Common myeloid progenitor, CD34-positive (primary cell): ENCODE results near the gene C1orf74.

ENCODE experiments used
- CTCF ChIA-PET: fragments of 350-600 bp; sonication (Branson Sonifier 250); formaldehyde crosslinking; loops from one replicate; lab custom pipeline; 2021; ENCODE audit warnings: antibody characterized with exemption; lab: Charles Lee
- POLR2A ChIA-PET: fragments of 350-600 bp; sonication (Branson Sonifier 250); formaldehyde crosslinking; loops from one replicate; lab custom pipeline; 2021; ENCODE audit warnings: antibody characterized with exemption; lab: Charles Lee
- DNase-seq, 3 donors: peaks; one replicate each; pipeline versions ENCODE4 v3.0.0 to v3.0.0-alpha.2; 2013
- H3K27ac ChIP-seq, 2 experiments: 1 replicate in 1 of 2; 2 replicates in 1 of 2; pipeline ENCODE4 v1.7.0; 2013; ENCODE audit warnings: inconsistent platforms in 2 of 2, low read length in 2 of 2, mild to moderate bottlenecking in 2 of 2, low read depth in 1 of 2, moderate library complexity in 1 of 2; ENCODE audit not compliant: severe bottlenecking in 2 of 2, insufficient read depth in 1 of 2, poor library complexity in 1 of 2
- H3K27me3 ChIP-seq, 5 experiments: replicated peaks in 2 of 5; 1 replicate in 3 of 5; 2 replicates in 2 of 5; pipeline versions ENCODE4 v1.6.1 to v1.7.0; 2013; ENCODE audit warnings: low read length in 4 of 5, mild to moderate bottlenecking in 2 of 5, moderate library complexity in 2 of 5, inconsistent platforms in 1 of 5; ENCODE audit not compliant: insufficient read depth in 5 of 5, control insufficient read depth in 4 of 5
- H3K36me3 ChIP-seq, 4 experiments: 1 replicate in 2 of 4; 2 replicates in 2 of 4; pipeline versions ENCODE4 v1.6.1 to v1.7.0; 2013; ENCODE audit warnings: low read length in 3 of 4, control low read depth in 1 of 4, mild to moderate bottlenecking in 1 of 4; ENCODE audit not compliant: control insufficient read depth in 4 of 4, insufficient read depth in 4 of 4
- H3K4me1 ChIP-seq, 4 experiments: 1 replicate in 3 of 4; 2 replicates in 1 of 4; pipeline versions ENCODE4 v1.6.1 to v1.7.1; 2013; ENCODE audit warnings: low read length in 3 of 4, mild to moderate bottlenecking in 3 of 4, control low read depth in 1 of 4, inconsistent platforms in 1 of 4, moderate library complexity in 1 of 4; ENCODE audit not compliant: control insufficient read depth in 4 of 4, insufficient read depth in 4 of 4; ENCODE audit errors: control extremely low read depth in 1 of 4
- H3K4me3 ChIP-seq, 7 experiments: 1 replicate in 4 of 7; 2 replicates in 3 of 7; pipeline versions ENCODE4 v1.5.1 to v1.7.0; 2013; ENCODE audit warnings: mild to moderate bottlenecking in 7 of 7, low read length in 6 of 7, moderate library complexity in 6 of 7, inconsistent platforms in 2 of 7, low read depth in 2 of 7, control low read depth in 1 of 7; ENCODE audit not compliant: insufficient read depth in 4 of 7, control insufficient read depth in 1 of 7; ENCODE audit errors: extremely low read depth in 1 of 7
- H3K9me3 ChIP-seq, 5 experiments: 1 replicate in 4 of 5; 2 replicates in 1 of 5; pipeline versions ENCODE4 v1.6.1 to v1.7.1; 2013; ENCODE audit warnings: low read length in 4 of 5, mild to moderate bottlenecking in 2 of 5, inconsistent platforms in 1 of 5, low read depth in 1 of 5, moderate library complexity in 1 of 5; ENCODE audit not compliant: control insufficient read depth in 4 of 5, insufficient read depth in 2 of 5; ENCODE audit errors: control extremely low read depth in 1 of 5
- WGBS: methylation state at CpG from one replicate; pipeline ENCODE4 v1.1.5; 2013; ENCODE audit not compliant: insufficient coverage; 5-methylcytosine and 5-hydroxymethylcytosine counted together

C1orf74 gene

DNA sequence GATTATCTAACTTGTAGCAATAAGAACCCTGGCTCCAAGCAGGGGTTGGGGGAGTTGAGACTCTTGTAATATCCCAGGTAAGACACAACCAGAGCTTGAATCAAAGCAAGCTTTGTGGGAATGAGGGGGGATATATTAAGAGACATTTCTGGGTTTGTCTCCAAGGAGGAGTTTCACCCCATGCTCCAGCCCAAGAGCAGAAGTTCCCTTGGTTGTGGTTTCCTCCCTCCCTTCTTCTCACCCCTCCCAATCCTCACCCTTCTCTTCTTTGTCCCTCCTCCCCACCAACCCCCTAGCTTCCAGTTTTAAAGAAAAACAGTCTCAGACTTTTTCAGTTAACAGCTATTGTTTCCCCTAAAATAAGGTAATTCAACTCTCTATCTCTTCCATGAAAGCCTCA, 16.7 kb downstream of the C1orf74 start:
- peak; percentile 31 to 61 (median 58) for DNase-seq

GRCh38 chr1:209767096-209767495, 17.3 kb downstream of the C1orf74 start:
- Histone ChIP-seq H3K27me3 (no peaks in the 10 kb centered on the region), H3K27ac (no peak overlapping the region), H3K9me3 (no peaks in the 10 kb centered on the region), H3K36me3 (peaks cover 12 to 42% (median 27%) of the 10 kb centered on the region in 4 experiments), H3K4me1 (peaks cover 26 to 62% (median 53%) of the 10 kb centered on the region in 4 experiments), H3K4me3 (peak overlapping the region in 1 of 7 experiments; percentile 59)
- CTCF ChIA-PET: interaction anchor here (1.6 to 5.2 kb wide), 4 partner anchors 10 to 202 kb away, joined by 3 to 54 read pairs (median 16); partner anchors contain the start of gene TRAF3IP3
- POLR2A ChIA-PET: no interaction called here
- no peak for DNase-seq

More for the DNA sequence above, 16.7 kb downstream of the C1orf74 start:
- H3K36me3 ChIP-seq: peaks cover 8 to 38% (median 21%) of the 10 kb centered on the region in 4 experiments
- ChIA-PET POLR2A (interaction anchor here (0.8 kb wide), 1 partner anchor 13 kb away, joined by 3 read pairs; no protein-coding TSS in a partner anchor), CTCF (interaction anchor here (1.1 to 5.2 kb wide), 6 partner anchors 10 to 203 kb away, joined by 3 to 54 read pairs (median 4); partner anchors contain the start of gene TRAF3IP3)
- peak overlapping the region in 1 of 2 experiments; percentile 87 for H3K27ac ChIP-seq
- peak overlapping the region in 5 of 7 experiments; percentile 1 to 68 (median 44) for H3K4me3 ChIP-seq
- no peaks in the 10 kb centered on the region for H3K27me3 ChIP-seq
- peaks cover 26 to 67% (median 53%) of the 10 kb centered on the region in 4 experiments for H3K4me1 ChIP-seq
- H3K9me3 ChIP-seq: no peaks in the 10 kb centered on the region

GRCh38 chr1:209766051-209766450, 18.3 kb downstream of the C1orf74 start:
- WGBS: 42% methylated on average over 2 of the region's 2 CpGs
- no peaks in the 10 kb centered on the region for H3K27me3 ChIP-seq
- H3K9me3 ChIP-seq: no peaks in the 10 kb centered on the region
- DNase-seq: no peak
- peaks cover 18 to 53% (median 36%) of the 10 kb centered on the region in 4 experiments for H3K36me3 ChIP-seq
- no peak overlapping the region for H3K27ac ChIP-seq
- ChIA-PET CTCF (interaction anchor here (0.8 to 5.2 kb wide), 5 partner anchors 9 to 58 kb away, joined by 3 to 54 read pairs (median 4); partner anchors contain the start of gene TRAF3IP3), POLR2A (no interaction called here)
- no peak overlapping the region for H3K4me3 ChIP-seq
- peaks cover 26 to 51% (median 46%) of the 10 kb centered on the region in 4 experiments for H3K4me1 ChIP-seq

GRCh38 chr1:209761011-209761635, 23.2 kb downstream of the C1orf74 start:
- ChIA-PET POLR2A (interaction anchor here (0.7 kb wide), 1 partner anchor 138 kb away, joined by 3 read pairs; no protein-coding TSS in a partner anchor), CTCF (interaction anchor here (0.8 to 8.2 kb wide), 4 partner anchors 7 to 13 kb away, joined by 4 to 54 read pairs (median 4); no protein-coding TSS in a partner anchor)
- Histone ChIP-seq H3K9me3 (no peaks in the 10 kb centered on the region), H3K36me3 (peaks cover 21 to 67% (median 49%) of the 10 kb centered on the region in 4 experiments), H3K27me3 (no peaks in the 10 kb centered on the region), H3K4me3 (no peak overlapping the region), H3K4me1 (peaks cover 19 to 35% (median 33%) of the 10 kb centered on the region in 4 experiments), H3K27ac (no peak overlapping the region)
- DNase-seq: no peak

DNA sequence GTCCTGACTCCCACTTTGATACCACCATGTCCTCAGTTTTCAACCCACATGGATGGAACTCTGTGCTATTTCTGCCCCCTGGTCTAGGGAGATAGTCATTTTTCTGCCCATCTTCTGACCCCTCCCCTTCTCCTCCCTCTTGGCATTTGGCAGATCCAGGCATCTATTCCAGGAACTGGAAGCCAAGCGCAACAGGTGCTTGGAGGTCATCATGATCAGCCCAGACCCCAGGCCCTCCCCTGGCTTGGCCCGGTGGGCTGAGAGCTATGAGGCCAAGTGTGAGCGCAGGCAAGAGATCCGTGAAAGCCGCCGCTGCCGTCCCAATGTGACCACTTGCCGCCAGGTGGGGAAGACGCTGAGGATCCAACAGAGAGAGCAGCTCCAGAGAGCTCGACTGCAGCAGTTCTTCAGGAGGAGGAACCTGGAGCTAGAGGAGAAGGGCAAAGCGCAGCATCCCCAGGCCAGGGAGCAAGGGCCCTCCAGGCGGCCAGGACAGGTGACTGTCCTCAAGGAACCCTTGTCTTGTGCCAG, 24.5 kb downstream of the C1orf74 start:
- ChIA-PET POLR2A (no interaction called here), CTCF (interaction anchor here (1.8 to 8.2 kb wide), 3 partner anchors 8 to 12 kb away, joined by 4 to 54 read pairs (median 5); no protein-coding TSS in a partner anchor)
- Histone ChIP-seq H3K4me1 (peaks cover 27 to 45% (median 43%) of the 10 kb centered on the region in 4 experiments), H3K27ac (no peak overlapping the region), H3K4me3 (no peak overlapping the region), H3K9me3 (no peaks in the 10 kb centered on the region), H3K36me3 (peaks cover 19 to 62% (median 46%) of the 10 kb centered on the region in 4 experiments), H3K27me3 (no peaks in the 10 kb centered on the region)
- WGBS: 98% methylated on average over 12 of the region's 12 CpGs
- no peak for DNase-seq

DNA sequence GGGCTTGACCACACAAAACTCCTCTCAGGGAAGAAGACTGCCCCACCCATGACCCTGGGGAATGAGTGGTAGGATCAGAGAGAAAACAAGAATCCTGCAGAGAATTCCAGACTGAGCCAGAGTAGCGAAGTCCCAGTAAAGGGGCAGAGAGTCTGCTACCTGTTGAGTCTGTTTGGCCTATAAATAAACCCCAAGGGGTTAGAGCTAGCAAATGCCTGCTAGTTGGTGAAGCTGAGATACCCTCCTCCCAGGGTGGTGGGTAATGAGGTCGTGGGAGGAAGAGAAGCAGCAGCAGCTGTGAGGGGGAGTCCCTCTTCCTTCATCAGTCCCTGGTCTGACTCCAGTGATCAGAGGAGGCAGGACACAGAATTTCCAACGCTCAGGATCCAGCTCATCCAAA, 26.0 kb downstream of the C1orf74 start:
- H3K27me3 ChIP-seq: no peaks in the 10 kb centered on the region
- peak overlapping the region in 1 of 2 experiments; percentile 18 for H3K27ac ChIP-seq
- H3K4me1 ChIP-seq: peaks cover 27 to 48% (median 45%) of the 10 kb centered on the region in 4 experiments
- WGBS: 57% methylated on average over 2 of the region's 3 CpGs
- H3K9me3 ChIP-seq: no peaks in the 10 kb centered on the region
- ChIA-PET CTCF (interaction anchor here (0.6 to 8.2 kb wide), 3 partner anchors 10 to 66 kb away, joined by 3 to 54 read pairs (median 5); no protein-coding TSS in a partner anchor), POLR2A (no interaction called here)
- H3K36me3 ChIP-seq: peaks cover 17 to 49% (median 38%) of the 10 kb centered on the region in 4 experiments
- H3K4me3 ChIP-seq: peak overlapping the region in 5 of 7 experiments; percentile 13 to 82 (median 68)
- no peak for DNase-seq
